ENCODE results near the gene TRMT2B. TPM values are rescaled to one million over a fixed set of nuclear protein-coding genes. Genes with fewer than 3 reads are reported as not detected.

The TRMT2B gene
- polyA plus RNA-seq, 1 donor from 2014 or later = 6.8 TPM

DNA sequence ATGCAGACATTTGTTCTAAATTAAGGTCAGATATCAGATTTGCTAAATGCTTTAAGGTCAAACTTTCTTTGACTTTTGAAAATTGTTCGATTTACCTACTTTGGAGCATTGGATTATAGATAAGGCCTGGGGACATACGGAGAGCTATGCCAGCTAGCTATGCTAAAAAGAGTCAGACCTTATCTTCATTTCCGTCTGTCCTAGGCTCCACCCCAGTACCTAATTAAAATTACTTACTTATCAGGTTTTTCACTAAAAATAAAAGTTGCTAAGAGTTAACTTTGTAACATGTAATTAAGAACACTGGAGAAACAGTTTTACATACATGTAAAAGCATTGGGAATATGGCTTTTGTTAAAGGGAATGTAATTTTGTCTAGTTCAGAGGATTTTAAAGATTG is 19.7 kb upstream of the TRMT2B start:
- no peak overlapping the region for H3K9ac ChIP-seq (ENCODE audit: low read length)
- no peak overlapping the region for H3K4me2 ChIP-seq (ENCODE audit: low read length)
- H3K36me3 ChIP-seq (ENCODE audit: insufficient read depth, low read length) = no peaks in the 10 kb centered on the region
- H3K79me2 ChIP-seq (replicated peaks; ENCODE audit: insufficient read depth, low read length) = no peaks in the 10 kb centered on the region
- no peaks in the 10 kb centered on the region for H3K9me2 ChIP-seq (ENCODE audit: insufficient read depth, low read length)
- H3K27ac ChIP-seq (ENCODE audit: low read length) = no peak overlapping the region
- H2AFZ ChIP-seq (ENCODE audit: low read depth, low read length) = no peak overlapping the region
- no peak overlapping the region for H3K4me3 ChIP-seq (ENCODE audit: low read length)
- H3F3A ChIP-seq (ENCODE audit: insufficient read depth, low read length, poor library complexity, severe bottlenecking) = no peaks in the 10 kb centered on the region
- H3K9me3 ChIP-seq (ENCODE audit: low read length) = no peaks in the 10 kb centered on the region
- no peak for TF ChIP-seq CTCF (IDR thresholded peaks at IDR 0.05; ENCODE audit: poor library complexity, severe bottlenecking)
- no peak for TF ChIP-seq EP300 (conservative IDR thresholded peaks at IDR 0.05; ENCODE audit: poor library complexity, severe bottlenecking)
- TF ChIP-seq RAD21 (conservative IDR thresholded peaks at IDR 0.05) = no peak
- TF ChIP-seq, protein P1, sequence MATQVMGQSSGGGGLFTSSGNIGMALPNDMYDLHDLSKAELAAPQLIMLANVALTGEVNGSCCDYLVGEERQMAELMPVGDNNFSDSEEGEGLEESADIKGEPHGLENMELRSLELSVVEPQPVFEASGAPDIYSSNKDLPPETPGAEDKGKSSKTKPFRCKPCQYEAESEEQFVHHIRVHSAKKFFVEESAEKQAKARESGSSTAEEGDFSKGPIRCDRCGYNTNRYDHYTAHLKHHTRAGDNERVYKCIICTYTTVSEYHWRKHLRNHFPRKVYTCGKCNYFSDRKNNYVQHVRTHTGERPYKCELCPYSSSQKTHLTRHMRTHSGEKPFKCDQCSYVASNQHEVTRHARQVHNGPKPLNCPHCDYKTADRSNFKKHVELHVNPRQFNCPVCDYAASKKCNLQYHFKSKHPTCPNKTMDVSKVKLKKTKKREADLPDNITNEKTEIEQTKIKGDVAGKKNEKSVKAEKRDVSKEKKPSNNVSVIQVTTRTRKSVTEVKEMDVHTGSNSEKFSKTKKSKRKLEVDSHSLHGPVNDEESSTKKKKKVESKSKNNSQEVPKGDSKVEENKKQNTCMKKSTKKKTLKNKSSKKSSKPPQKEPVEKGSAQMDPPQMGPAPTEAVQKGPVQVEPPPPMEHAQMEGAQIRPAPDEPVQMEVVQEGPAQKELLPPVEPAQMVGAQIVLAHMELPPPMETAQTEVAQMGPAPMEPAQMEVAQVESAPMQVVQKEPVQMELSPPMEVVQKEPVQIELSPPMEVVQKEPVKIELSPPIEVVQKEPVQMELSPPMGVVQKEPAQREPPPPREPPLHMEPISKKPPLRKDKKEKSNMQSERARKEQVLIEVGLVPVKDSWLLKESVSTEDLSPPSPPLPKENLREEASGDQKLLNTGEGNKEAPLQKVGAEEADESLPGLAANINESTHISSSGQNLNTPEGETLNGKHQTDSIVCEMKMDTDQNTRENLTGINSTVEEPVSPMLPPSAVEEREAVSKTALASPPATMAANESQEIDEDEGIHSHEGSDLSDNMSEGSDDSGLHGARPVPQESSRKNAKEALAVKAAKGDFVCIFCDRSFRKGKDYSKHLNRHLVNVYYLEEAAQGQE (IDR thresholded peaks at IDR 0.05; ENCODE audit: borderline replicate concordance) = no peak
- no peak for TF ChIP-seq EZH2 (IDR thresholded peaks at IDR 0.05; ENCODE audit: borderline replicate concordance, insufficient read depth, low read length, poor library complexity, severe bottlenecking)
- TF ChIP-seq TAF1 (IDR thresholded peaks at IDR 0.05; ENCODE audit: low read depth) = no peak
- TF ChIP-seq SMC3 (conservative IDR thresholded peaks at IDR 0.05; ENCODE audit: poor library complexity) = no peak
- TF ChIP-seq MXI1 (conservative IDR thresholded peaks at IDR 0.05; ENCODE audit: poor library complexity, severe bottlenecking) = no peak
- no peak for TF ChIP-seq POLR2AphosphoS5 (IDR thresholded peaks at IDR 0.05)
- H3K27me3 ChIP-seq (ENCODE audit: insufficient read depth, low read depth, low read length) = no peaks in the 10 kb centered on the region
- H4K20me1 ChIP-seq (ENCODE audit: insufficient read depth) = no peaks in the 10 kb centered on the region

- H3K27me3 ChIP-seq (ENCODE audit: insufficient read depth, low read depth, low read length) = no peaks in the 10 kb centered on the region
These were observed 10.3 kb upstream of the TRMT2B start for GRCh38 chrX:101062176-101062575.

More at GRCh38 chrX:101062176-101062575, 10.3 kb upstream of the TRMT2B start:
- Histone ChIP-seq H3K27ac (ENCODE audit: low read length) (peak overlapping the region; percentile 78), H3K9me2 (ENCODE audit: insufficient read depth, low read length) (no peaks in the 10 kb centered on the region), H3K4me3 (ENCODE audit: low read length) (peak overlapping the region; percentile 38), H3K36me3 (ENCODE audit: insufficient read depth, low read length) (no peaks in the 10 kb centered on the region), H4K20me1 (ENCODE audit: insufficient read depth) (no peaks in the 10 kb centered on the region), H3K9me3 (ENCODE audit: low read length) (no peaks in the 10 kb centered on the region), H3K4me2 (ENCODE audit: low read length) (peak overlapping the region; percentile 14), H3K79me2 (replicated peaks; ENCODE audit: insufficient read depth, low read length) (no peaks in the 10 kb centered on the region), H2AFZ (ENCODE audit: low read depth, low read length) (no peak overlapping the region), H3K9ac (ENCODE audit: low read length) (no peak overlapping the region), H3F3A (ENCODE audit: insufficient read depth, low read length, poor library complexity, severe bottlenecking) (no peaks in the 10 kb centered on the region)
- TF ChIP-seq MXI1 (conservative IDR thresholded peaks at IDR 0.05; ENCODE audit: poor library complexity, severe bottlenecking) (no peak), TAF1 (IDR thresholded peaks at IDR 0.05; ENCODE audit: low read depth) (no peak), CTCF (IDR thresholded peaks at IDR 0.05; ENCODE audit: poor library complexity, severe bottlenecking) (no peak), SMC3 (conservative IDR thresholded peaks at IDR 0.05; ENCODE audit: poor library complexity) (no peak), RAD21 (conservative IDR thresholded peaks at IDR 0.05) (no peak), EP300 (conservative IDR thresholded peaks at IDR 0.05; ENCODE audit: poor library complexity, severe bottlenecking) (no peak), POLR2AphosphoS5 (IDR thresholded peaks at IDR 0.05) (no peak), EZH2 (IDR thresholded peaks at IDR 0.05; ENCODE audit: borderline replicate concordance, insufficient read depth, low read length, poor library complexity, severe bottlenecking) (no peak)
- TF ChIP-seq, protein P1 (IDR thresholded peaks at IDR 0.05; ENCODE audit: borderline replicate concordance) = no peak

All from neural cell (in vitro differentiated cells).